ENCODE measurements around the gene KHDC3L.

Gene KHDC3L

DNA sequence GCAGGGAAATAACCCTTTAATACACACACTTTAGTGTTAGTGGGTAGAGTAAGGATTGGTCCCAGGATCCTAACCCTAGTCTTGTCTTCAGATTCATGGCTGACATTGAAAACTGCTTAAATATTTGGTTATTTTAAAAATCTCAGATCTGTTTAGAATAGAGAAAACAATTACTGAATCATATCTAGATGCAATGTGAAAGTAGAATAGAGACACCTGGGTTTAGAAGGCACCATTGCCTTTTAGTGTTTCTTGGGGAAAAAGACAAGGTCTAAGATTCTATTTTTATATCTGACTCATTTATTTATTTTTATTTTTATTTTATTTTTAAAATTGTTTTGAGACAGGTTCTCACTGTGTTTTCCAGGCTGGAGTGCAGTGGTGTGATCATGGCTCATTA lies 38.2 kb downstream of the KHDC3L start:
- no peaks in the 10 kb centered on the region for H3K79me2 ChIP-seq (ENCODE audit: insufficient read depth, low read length)
- H4K20me1 ChIP-seq (ENCODE audit: insufficient read depth, low read length), result no peaks in the 10 kb centered on the region
- no peak overlapping the region for H3K4me3 ChIP-seq (ENCODE audit: low read depth in 1 of 2, low read length in 2 of 2)

GRCh38 chr6:73409395-73409794 lies 46.9 kb downstream of the KHDC3L start:
- DNase-seq, result no peak
- no peak overlapping the region for H3K27ac ChIP-seq (ENCODE audit: low read length)
- no peak for ATAC-seq (ENCODE audit: insufficient read depth, low read depth)

More for the DNA sequence above, 38.2 kb downstream of the KHDC3L start:
- DNase-seq (no peak), ATAC-seq (ENCODE audit: insufficient read depth, low read depth) (no peak)
- Histone ChIP-seq H3K36me3 (ENCODE audit: insufficient read depth, low read length) (no peaks in the 10 kb centered on the region), H3K27ac (ENCODE audit: low read length) (no peak overlapping the region), H2AFZ (ENCODE audit: low read depth, low read length) (no peak overlapping the region), H3K27me3 (ENCODE audit: insufficient read depth, low read length, poor library complexity) (no peaks in the 10 kb centered on the region), H3K4me2 (ENCODE audit: insufficient read depth, low read length) (no peak overlapping the region), H3K9me3 (ENCODE audit: insufficient read depth, low read length, severe bottlenecking) (no peaks in the 10 kb centered on the region), H3K4me1 (ENCODE audit: insufficient read depth, low read length) (no peaks in the 10 kb centered on the region), H3K9ac (ENCODE audit: low read depth, low read length) (no peak overlapping the region)
- no peak for TF ChIP-seq CTCF (IDR thresholded peaks at IDR 0.05; ENCODE audit: borderline replicate concordance, extremely low read depth, low read length, poor library complexity, severe bottlenecking)
- TF ChIP-seq EZH2 (IDR thresholded peaks at IDR 0.05; ENCODE audit: borderline replicate concordance, low read depth, low read length, severe bottlenecking), result no peak

GRCh38 chr6:73413102-73413501 lies 50.6 kb downstream of the KHDC3L start:
- TF ChIP-seq EZH2 (IDR thresholded peaks at IDR 0.05; ENCODE audit: borderline replicate concordance, low read depth, low read length, severe bottlenecking) (no peak), CTCF (IDR thresholded peaks at IDR 0.05; ENCODE audit: borderline replicate concordance, extremely low read depth, low read length, poor library complexity, severe bottlenecking) (no peak)
- Histone ChIP-seq H3K4me3 (ENCODE audit: low read depth in 1 of 2, low read length in 2 of 2) (no peak overlapping the region), H3K27ac (ENCODE audit: low read length) (no peak overlapping the region), H3K4me2 (ENCODE audit: insufficient read depth, low read length) (no peak overlapping the region), H3K27me3 (ENCODE audit: insufficient read depth, low read length, poor library complexity) (no peaks in the 10 kb centered on the region), H3K4me1 (ENCODE audit: insufficient read depth, low read length) (no peaks in the 10 kb centered on the region), H4K20me1 (ENCODE audit: insufficient read depth, low read length) (no peaks in the 10 kb centered on the region), H3K79me2 (ENCODE audit: insufficient read depth, low read length) (no peaks in the 10 kb centered on the region), H2AFZ (ENCODE audit: low read depth, low read length) (no peak overlapping the region), H3K9me3 (ENCODE audit: insufficient read depth, low read length, severe bottlenecking) (no peaks in the 10 kb centered on the region), H3K9ac (ENCODE audit: low read depth, low read length) (no peak overlapping the region), H3K36me3 (ENCODE audit: insufficient read depth, low read length) (no peaks in the 10 kb centered on the region)
- DNase-seq (no peak), ATAC-seq (ENCODE audit: insufficient read depth, low read depth) (no peak)

More at GRCh38 chr6:73409395-73409794, 46.9 kb downstream of the KHDC3L start:
- no peak overlapping the region for H3K4me2 ChIP-seq (ENCODE audit: insufficient read depth, low read length)
- TF ChIP-seq CTCF (IDR thresholded peaks at IDR 0.05; ENCODE audit: borderline replicate concordance, extremely low read depth, low read length, poor library complexity, severe bottlenecking) (no peak), EZH2 (IDR thresholded peaks at IDR 0.05; ENCODE audit: borderline replicate concordance, low read depth, low read length, severe bottlenecking) (no peak)
- no peaks in the 10 kb centered on the region for H3K27me3 ChIP-seq (ENCODE audit: insufficient read depth, low read length, poor library complexity)
- no peak overlapping the region for H3K4me3 ChIP-seq (ENCODE audit: low read depth in 1 of 2, low read length in 2 of 2)
- H3K4me1 ChIP-seq (ENCODE audit: insufficient read depth, low read length), result no peaks in the 10 kb centered on the region
- H3K79me2 ChIP-seq (ENCODE audit: insufficient read depth, low read length), result no peaks in the 10 kb centered on the region
- no peaks in the 10 kb centered on the region for H3K9me3 ChIP-seq (ENCODE audit: insufficient read depth, low read length, severe bottlenecking)
- no peak overlapping the region for H3K9ac ChIP-seq (ENCODE audit: low read depth, low read length)
- H3K36me3 ChIP-seq (ENCODE audit: insufficient read depth, low read length), result no peaks in the 10 kb centered on the region
- no peak overlapping the region for H2AFZ ChIP-seq (ENCODE audit: low read depth, low read length)
- H4K20me1 ChIP-seq (ENCODE audit: insufficient read depth, low read length), result no peaks in the 10 kb centered on the region
